Measurements from ENCODE around the gene RSL1D1.

DNA sequence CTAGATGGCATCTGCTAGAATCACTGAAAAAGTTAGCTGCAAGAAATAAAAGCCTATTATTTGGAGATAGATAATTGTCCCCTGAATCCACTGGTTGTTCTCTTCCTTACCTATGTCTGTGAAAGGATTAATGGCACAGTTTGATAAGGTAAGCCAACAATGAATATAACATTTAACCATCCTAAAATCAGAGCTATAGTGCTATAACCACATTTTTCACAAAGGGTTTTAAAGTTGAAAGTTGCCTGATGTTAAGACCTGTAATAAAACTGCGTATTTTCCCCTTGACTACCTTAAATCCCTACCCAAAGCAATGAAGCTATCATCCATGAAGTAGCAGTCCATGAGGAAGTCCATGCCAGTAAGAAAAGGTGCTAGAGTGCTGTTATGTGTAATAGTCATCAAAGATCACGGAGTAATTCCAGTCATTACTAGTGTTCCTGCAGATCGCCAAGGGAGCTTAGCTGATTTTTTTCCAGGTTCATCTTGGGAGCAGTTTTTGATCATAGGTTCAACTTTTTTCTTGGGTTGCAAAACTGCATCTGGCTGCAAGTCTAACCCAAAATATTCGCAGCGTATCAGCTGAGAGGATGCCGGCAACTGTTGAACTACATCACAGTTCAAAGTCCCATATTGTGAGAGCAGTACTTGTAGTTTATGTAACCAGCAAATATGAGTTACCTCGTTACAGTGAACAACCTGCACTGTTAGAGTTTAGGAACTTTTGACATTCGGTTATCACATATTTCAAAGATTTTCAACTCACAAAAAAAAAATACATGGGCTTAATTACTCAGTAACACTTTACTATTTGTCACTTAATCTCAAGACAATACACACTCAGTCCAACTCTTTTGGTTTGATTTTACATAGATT lies 18.2 kb upstream of the RSL1D1 start:
- TF ChIP-seq POLR2A (IDR thresholded peaks at IDR 0.05) (no peak), EP300 (IDR thresholded peaks at IDR 0.05) (no peak)
- TF ChIP-seq, protein P1, sequence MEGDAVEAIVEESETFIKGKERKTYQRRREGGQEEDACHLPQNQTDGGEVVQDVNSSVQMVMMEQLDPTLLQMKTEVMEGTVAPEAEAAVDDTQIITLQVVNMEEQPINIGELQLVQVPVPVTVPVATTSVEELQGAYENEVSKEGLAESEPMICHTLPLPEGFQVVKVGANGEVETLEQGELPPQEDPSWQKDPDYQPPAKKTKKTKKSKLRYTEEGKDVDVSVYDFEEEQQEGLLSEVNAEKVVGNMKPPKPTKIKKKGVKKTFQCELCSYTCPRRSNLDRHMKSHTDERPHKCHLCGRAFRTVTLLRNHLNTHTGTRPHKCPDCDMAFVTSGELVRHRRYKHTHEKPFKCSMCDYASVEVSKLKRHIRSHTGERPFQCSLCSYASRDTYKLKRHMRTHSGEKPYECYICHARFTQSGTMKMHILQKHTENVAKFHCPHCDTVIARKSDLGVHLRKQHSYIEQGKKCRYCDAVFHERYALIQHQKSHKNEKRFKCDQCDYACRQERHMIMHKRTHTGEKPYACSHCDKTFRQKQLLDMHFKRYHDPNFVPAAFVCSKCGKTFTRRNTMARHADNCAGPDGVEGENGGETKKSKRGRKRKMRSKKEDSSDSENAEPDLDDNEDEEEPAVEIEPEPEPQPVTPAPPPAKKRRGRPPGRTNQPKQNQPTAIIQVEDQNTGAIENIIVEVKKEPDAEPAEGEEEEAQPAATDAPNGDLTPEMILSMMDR (IDR thresholded peaks at IDR 0.05): no peak

Measured in suprapubic skin (tissue), 3 donors.